T-helper 22 cell (primary cell): ENCODE results near the gene LHFPL2.

Source experiments
- DNase-seq: peaks from one replicate; pipeline ENCODE4 v3.0.0-alpha.2; 2020; ENCODE audit warnings: low read depth

The LHFPL2 gene

DNA sequence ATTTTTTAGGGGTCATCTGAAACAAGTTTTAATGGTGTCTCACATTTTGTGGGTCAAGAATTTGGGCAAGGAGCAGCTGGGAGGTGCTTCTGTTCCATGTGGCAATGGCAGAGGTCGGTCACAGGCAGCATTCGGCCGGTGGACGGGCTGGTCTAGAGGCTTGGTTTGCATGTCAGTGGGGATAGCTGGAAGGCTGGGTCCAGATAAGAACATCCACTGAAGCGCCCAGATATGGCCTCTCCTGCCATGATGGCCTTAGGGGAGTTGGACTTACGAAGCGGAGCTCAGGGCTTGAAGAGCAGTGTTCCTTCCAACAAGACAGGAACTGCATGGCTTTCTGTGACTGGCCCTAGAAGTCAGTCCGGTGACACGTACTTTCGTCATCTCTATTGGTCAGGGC is 30.3 kb downstream of the LHFPL2 start:
- no peak for DNase-seq

- no peak for DNase-seq
These were observed 32.9 kb downstream of the LHFPL2 start for GRCh38 chr5:78615697-78616096.

DNA sequence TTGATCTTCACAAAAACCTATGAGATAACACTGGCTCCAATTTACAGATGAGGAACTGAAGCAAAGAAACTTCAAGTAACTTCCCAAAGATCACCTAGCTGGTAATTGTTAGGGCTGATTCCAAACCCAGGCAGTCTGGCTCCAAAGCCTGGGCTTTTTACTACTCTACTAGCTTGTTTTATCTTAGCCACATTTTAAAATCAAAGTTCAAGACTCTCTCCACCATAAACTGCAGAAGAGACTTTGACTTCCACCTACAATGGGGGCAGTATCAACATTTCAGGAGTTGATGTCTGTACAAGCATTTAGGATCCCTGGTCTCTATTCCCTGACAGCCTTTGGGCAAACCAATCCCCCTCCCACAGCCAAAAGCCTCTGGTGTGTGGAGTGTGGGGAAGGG is 33.8 kb downstream of the LHFPL2 start:
- DNase-seq = no peak

DNA sequence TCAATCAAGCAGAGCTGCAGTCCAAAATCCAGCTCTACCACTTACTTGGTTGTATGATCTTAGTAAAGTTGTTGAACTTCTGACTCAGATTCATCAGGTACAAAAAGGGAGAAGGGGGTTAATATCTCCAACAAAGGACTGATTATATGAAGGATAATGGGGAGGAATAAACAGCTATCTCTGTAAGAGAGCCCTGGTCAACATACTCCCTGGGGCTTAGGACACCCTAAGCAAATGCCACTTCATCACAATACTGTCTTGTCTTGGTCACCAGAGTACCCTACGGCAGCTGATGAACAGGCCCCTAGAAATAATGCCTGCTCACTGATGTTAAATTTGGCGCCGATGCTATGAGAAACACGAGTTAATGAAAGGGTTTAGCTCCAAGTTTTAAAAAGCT is 34.8 kb downstream of the LHFPL2 start:
- DNase-seq = no peak

DNA sequence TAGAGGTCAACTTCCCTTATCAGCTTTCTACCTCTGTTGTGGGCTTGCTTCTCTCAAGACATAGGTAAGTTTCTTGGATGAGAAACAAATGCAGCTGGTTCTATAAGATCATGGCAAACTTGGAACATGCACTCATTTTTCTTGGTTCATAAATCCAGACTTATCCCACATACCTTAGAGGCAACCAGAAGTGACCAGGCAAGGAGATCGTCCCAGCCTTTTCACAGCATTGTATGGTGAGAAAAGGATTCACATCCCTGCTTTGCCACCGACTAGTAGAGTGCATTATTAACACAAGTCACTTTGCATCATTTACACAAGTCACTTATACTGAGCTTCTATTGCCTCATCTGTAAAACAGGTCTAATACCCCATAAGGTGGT is 35.4 kb downstream of the LHFPL2 start:
- DNase-seq = no peak

- DNase-seq = no peak
These were observed 36.1 kb downstream of the LHFPL2 start for GRCh38 chr5:78612227-78613150.

DNA sequence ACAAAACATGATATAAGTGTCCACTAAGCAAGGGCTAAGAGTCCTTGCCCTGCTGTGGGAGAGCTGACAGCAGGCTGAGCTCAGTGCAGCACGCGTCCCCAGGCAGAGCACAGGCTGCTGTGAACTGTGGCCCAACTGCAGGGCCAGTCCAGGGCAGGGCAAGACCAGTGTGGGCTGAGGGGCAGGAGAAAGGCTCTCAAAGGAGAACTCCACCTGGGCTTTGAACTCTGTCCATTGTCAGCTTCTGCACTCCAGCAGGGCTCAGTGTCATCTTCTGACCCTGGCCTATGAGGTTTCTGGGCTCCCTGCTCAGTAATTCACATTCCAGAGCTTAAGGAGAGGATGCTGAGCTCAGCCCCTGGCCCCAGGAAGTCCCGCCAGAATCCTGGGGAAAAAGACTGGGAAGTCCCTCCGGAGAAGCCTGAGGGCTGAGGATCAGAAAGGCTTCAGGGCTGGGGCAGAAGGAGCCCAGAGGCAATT is 37.4 kb downstream of the LHFPL2 start:
- no peak for DNase-seq

DNA sequence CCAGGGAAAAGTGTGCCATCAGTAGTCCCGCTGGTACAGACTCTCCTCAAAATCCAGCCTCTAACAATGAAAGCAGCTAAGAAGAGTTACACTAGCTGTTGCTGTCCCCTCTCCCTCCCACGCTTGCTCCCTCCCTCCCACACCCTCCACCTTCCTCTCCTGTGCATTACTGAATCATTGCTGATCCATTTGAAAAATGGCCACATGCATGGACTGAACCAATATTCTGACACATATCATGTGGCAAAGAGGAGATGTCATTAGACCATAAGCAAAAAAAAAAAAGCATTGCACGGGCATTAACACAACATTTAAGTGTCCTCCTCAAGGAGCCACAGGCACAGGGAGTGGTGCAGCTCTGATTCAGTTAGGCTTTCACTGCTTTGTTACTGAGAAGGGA is 37.9 kb downstream of the LHFPL2 start:
- no peak for DNase-seq

DNA sequence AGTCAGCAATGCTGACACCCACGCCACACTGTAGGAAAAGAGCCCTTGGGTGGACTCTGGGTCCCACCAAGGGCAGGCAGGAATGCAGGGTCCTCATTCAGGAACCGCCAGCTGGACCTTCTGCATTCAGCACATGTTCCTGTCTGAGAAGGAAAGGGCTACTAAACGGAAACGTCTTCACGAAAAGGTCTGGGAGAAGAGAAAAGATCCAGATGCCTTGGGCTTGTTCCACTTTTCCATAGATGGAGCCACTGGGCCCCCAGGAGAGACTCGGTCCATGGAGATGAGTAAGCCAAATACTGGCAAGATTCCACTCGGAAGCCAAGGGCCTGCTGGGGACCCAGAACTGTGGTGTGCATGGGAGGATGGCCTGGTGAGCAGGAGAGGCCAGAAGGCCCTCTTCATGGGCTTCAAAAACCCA is 38.4 kb downstream of the LHFPL2 start:
- no peak for DNase-seq

DNA sequence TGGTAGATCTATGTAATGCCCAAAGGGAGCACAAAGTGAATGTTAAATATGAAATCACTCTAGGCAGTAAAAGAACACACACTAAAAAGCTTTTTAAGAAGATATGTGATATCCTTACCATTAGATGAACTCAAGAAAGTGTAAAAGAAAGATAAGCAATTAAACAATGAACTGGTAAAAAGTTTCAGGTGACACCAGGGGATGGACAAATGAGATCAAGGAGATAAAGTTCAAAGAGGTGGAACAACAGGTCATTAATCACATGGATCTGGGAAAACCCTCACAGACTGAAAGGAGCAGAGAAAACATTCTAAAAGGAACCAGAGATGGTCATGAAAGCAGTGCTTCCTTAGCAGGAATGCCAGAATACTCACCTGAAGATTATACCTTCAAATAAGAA is 40.7 kb downstream of the LHFPL2 start:
- DNase-seq = no peak

DNA sequence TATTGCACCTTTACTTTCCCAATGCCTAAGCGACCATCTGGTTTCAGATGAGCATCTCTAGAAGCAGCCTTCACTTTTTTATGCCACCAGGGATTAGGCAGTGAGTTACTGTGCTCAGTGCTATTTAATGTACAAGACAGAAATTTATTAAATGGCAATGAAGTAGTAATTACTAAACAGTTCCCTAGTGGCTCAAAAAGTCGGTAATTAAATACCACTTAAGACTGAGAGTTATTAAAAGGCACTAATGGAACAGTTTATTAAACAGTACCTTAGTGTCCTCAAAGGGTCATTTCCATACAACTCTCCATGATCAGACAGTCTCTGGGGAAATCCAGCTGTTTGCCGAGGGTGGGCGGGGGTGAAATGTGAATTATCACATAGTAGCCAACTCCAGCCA is 42.3 kb downstream of the LHFPL2 start:
- DNase-seq = no peak

- DNase-seq = no peak
These were observed 43.0 kb downstream of the LHFPL2 start for GRCh38 chr5:78605611-78606010.

GRCh38 chr5:78604689-78605285 is 43.8 kb downstream of the LHFPL2 start:
- no peak for DNase-seq

GRCh38 chr5:78603636-78604175 is 44.9 kb downstream of the LHFPL2 start:
- DNase-seq = no peak

DNA sequence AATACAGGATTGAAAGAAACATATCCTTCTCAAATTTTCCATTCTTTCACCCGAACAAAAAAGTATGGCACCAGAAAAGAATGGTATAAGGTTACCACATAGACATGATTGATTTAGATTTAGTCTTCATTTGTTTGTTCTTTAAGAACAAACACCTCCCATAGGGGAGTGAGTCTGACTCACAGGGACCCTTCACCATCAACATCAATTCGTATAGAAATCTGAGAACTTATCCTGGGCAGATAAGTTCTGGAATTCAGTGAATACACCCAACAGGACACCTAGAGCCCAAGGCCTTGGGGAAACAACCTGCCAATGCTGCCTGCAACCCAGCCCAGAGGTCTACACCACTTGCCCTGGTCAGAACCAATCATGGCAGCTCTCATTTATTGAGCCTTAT is 46.2 kb downstream of the LHFPL2 start:
- no peak for DNase-seq

DNA sequence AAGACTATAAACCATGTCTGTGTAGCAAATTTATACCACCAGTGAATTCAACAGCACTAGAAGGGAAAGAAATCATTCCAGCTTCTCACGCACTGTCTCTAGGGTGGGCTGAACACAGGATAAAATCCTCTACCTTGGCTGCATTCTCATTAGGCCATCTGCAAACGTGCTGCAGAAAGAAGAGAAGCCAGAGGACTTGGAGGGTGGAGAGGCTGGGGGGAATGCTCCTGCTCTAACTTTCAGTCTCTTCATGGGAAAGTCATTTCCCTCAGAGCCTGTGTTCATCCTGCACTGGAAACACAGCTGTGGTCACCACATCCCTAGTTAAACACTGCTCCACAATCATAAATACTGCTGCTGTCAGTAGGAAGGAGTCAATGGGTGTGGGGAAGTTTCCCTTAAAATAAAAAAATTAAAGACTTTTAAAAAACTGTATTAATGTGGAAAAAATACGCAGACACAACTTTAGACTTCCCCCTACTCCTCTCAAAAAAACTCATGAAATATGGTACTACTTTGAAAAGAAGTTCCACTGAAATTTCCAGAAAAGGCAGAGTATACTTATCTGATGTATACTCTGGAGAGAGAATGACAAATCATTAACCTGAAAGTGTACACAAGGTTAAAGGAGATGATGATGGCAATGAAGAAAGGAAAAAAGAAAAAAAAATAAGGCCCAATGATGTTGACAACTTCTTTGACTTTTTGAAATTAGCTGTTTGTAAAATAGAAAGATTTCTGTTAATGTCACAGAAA is 46.8 kb downstream of the LHFPL2 start:
- DNase-seq = no peak

DNA sequence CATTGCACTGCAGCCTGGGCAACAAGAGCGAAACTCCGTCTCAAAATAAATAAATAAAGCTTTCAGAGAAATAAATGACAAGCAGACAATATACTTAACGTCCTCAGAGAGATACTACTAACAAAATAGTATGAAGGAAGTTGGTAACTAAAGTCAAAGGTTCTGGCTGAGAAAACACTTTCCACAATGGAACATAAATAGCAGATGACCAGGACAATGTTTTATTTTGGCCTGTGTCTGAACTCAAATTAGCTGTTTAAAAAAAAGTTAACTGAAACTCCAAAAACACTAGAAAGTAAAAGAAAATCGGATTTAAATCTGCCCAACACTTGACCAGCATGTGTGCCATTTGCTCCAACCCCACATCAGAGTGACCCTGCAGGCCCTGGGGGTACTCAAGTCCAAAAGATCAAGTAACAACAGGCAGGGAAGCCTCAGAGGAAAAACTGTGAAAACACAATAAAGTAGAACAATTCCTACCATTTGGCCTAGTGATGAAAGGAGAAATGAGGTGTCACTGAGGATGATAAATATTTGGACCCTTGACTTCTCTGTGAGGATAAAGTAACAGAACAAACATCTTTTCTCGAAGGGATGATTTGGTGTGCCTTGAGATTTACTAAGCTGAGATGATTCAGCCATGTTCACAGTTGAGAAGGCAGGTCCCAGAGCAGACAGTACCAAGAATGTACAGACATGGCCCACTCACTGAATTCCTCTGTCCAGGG is 47.7 kb downstream of the LHFPL2 start:
- DNase-seq = no peak

GRCh38 chr5:78598973-78599372 is 49.6 kb downstream of the LHFPL2 start:
- DNase-seq = no peak

GRCh38 chr5:78597974-78598371 is 50.6 kb downstream of the LHFPL2 start:
- no peak for DNase-seq

DNA sequence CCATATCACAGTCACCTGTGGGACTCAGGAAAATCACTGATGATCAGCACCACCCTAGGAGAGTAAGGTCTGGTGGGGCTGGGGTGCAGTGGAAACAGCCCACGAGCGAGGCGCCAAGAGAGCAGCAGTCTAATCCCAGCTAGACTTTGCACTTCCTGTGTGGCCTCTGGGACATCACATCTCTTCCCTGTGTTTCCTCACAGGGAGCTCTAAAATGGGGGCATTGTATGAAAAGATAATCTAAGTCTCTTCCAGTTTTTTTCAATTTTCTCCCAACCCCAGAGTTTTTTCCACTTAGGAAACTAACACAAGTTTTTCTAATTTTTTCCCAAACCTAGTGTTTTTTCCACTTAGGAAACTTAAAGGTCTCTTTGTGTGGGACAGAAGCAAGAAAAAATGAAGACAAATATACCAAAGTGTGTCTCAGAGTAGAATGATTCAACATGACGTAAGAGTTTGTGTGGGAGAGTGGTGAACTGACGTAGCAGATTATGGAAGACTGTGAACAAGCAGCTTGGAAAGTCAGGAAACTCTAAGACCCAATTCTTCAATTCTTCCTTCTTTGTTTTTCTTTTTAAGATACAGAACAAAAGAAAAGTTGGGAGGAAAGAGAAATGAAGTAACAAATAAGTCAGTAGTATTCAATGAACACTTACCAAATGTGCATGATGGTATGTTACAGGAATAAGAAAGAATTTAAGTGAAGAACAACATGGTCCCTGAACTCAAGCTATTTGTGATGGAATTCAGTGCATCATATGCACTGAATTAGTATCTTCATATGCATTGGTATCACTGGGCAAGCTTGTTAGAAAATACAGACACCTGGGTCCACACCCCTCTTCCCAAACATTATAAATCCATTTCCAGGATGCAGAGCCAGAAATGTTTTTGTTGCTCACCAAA is 51.3 kb downstream of the LHFPL2 start:
- DNase-seq = no peak

GRCh38 chr5:78595458-78595921 is 53.1 kb downstream of the LHFPL2 start:
- no peak for DNase-seq
